Measurements from ENCODE around the gene UGT1A7. TPM values are rescaled to one million over a fixed set of nuclear protein-coding genes. Genes with fewer than 3 reads are reported as not detected.

Gene UGT1A7
- total and polyA plus RNA-seq, 2 donors from 2014 or later = 0.35 to 1.3 TPM

DNA sequence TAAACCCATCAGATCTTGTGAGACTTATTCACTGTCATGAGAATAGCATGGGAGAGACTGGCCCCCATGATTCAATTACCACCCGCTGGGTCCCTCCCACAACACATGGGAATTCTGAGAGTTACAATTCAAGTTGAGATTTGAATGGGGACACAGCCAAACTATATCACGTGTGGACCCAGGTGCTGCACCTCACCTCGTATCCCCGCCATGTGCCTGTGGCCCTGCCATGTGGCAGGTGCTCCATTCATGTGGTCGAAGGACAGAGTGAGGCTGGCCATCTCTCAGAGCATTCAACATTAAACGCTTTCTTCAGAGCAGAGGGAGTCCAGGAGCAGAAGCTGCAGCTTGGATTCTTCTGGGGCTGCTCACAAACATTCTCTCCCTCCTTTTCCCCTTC is 128.7 kb downstream of the UGT1A7 start:
- TF ChIP-seq, protein P1, sequence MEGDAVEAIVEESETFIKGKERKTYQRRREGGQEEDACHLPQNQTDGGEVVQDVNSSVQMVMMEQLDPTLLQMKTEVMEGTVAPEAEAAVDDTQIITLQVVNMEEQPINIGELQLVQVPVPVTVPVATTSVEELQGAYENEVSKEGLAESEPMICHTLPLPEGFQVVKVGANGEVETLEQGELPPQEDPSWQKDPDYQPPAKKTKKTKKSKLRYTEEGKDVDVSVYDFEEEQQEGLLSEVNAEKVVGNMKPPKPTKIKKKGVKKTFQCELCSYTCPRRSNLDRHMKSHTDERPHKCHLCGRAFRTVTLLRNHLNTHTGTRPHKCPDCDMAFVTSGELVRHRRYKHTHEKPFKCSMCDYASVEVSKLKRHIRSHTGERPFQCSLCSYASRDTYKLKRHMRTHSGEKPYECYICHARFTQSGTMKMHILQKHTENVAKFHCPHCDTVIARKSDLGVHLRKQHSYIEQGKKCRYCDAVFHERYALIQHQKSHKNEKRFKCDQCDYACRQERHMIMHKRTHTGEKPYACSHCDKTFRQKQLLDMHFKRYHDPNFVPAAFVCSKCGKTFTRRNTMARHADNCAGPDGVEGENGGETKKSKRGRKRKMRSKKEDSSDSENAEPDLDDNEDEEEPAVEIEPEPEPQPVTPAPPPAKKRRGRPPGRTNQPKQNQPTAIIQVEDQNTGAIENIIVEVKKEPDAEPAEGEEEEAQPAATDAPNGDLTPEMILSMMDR (IDR thresholded peaks at IDR 0.05; ENCODE audit: borderline replicate concordance, extremely low read depth, insufficient read depth) = no peak
- Histone ChIP-seq H3K4me1 (ENCODE audit: control insufficient read depth in 2 of 3, insufficient read depth in 2 of 3, low read depth in 1 of 3, low read length in 3 of 3) (no peaks in the 10 kb centered on the region), H3K9me3 (ENCODE audit: control insufficient read depth in 2 of 3, insufficient read depth in 1 of 3, low read length in 3 of 3) (no peaks in the 10 kb centered on the region), H3K36me3 (ENCODE audit: control insufficient read depth in 2 of 3, insufficient read depth in 3 of 3, low read length in 3 of 3) (no peaks in the 10 kb centered on the region), H3K4me3 (ENCODE audit: low read length in 3 of 3) (no peak overlapping the region), H3K9ac (ENCODE audit: low read length in 3 of 3) (no peak overlapping the region), H3K27ac (ENCODE audit: low read depth in 2 of 2, low read length in 2 of 2) (no peak overlapping the region), H3K27me3 (ENCODE audit: control insufficient read depth, insufficient read depth, low read length) (no peaks in the 10 kb centered on the region)
- no peak for FAIRE-seq
- intact Hi-C loops (cut with DNase I) = no loop called here
- DNase-seq = peak in 1 of 5 donors; percentile 2

DNA sequence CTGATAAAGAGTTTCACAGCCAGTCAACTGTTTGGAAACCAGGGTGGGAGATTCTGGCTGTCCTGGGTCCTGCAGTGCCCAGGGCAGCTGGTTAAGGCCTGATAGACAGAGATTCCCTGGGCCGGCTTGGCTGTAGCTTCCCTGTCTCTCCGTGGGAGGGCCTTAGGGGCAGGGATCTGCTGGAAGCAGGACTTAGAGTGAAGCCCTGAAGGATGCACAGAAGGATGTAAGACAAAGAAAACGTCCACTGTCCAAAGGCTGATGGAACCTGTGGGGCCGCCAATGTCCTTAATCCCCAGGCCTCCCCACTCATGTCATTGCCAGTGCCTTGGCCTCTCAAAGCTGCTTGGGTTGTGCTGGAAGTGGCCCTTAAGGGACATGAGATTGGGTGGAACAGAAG is 129.4 kb downstream of the UGT1A7 start:
- TF ChIP-seq, protein P1 (IDR thresholded peaks at IDR 0.05; ENCODE audit: borderline replicate concordance, extremely low read depth, insufficient read depth) = no peak
- Histone ChIP-seq H3K27ac (ENCODE audit: low read depth in 2 of 2, low read length in 2 of 2) (no peak overlapping the region), H3K4me1 (ENCODE audit: control insufficient read depth in 2 of 3, insufficient read depth in 2 of 3, low read depth in 1 of 3, low read length in 3 of 3) (no peaks in the 10 kb centered on the region), H3K9me3 (ENCODE audit: control insufficient read depth in 2 of 3, insufficient read depth in 1 of 3, low read length in 3 of 3) (no peaks in the 10 kb centered on the region), H3K27me3 (ENCODE audit: control insufficient read depth, insufficient read depth, low read length) (no peaks in the 10 kb centered on the region), H3K4me3 (ENCODE audit: low read length in 3 of 3) (no peak overlapping the region), H3K36me3 (ENCODE audit: control insufficient read depth in 2 of 3, insufficient read depth in 3 of 3, low read length in 3 of 3) (no peaks in the 10 kb centered on the region), H3K9ac (ENCODE audit: low read length in 3 of 3) (no peak overlapping the region)
- intact Hi-C loops (cut with DNase I) = no loop called here
- FAIRE-seq (no peak), DNase-seq (peak in 1 of 5 donors; percentile 1)

DNA sequence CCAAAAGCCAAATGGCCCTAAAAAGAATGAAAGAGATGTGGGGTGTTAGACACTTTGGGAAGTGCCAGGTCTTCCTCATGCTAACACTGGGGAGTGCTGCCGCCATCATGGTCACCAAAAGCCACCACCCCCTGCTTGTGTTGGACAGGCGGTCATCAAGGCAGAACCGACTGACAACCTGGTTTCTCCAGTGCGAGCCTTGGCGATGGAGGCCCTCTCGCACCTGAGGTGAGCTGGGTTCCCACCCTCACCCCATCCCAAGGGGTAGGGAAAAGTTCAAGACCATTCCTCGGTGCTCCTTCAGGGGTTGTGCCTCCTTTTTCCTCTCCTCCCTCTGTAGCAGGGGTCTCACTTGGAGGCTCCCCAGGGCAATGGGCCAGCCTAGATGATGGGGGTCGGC is 130.0 kb downstream of the UGT1A7 start:
- Histone ChIP-seq H3K4me3 (ENCODE audit: low read length in 3 of 3) (no peak overlapping the region), H3K9ac (ENCODE audit: low read length in 3 of 3) (no peak overlapping the region), H3K9me3 (ENCODE audit: control insufficient read depth in 2 of 3, insufficient read depth in 1 of 3, low read length in 3 of 3) (no peaks in the 10 kb centered on the region), H3K4me1 (ENCODE audit: control insufficient read depth in 2 of 3, insufficient read depth in 2 of 3, low read depth in 1 of 3, low read length in 3 of 3) (no peaks in the 10 kb centered on the region), H3K27ac (ENCODE audit: low read depth in 2 of 2, low read length in 2 of 2) (no peak overlapping the region), H3K36me3 (ENCODE audit: control insufficient read depth in 2 of 3, insufficient read depth in 3 of 3, low read length in 3 of 3) (no peaks in the 10 kb centered on the region), H3K27me3 (ENCODE audit: control insufficient read depth, insufficient read depth, low read length) (no peaks in the 10 kb centered on the region)
- peak in 2 of 5 donors; percentile 15 to 40 for DNase-seq
- TF ChIP-seq, protein P1 (IDR thresholded peaks at IDR 0.05; ENCODE audit: borderline replicate concordance, extremely low read depth, insufficient read depth) = no peak
- FAIRE-seq = no peak
- intact Hi-C loops (cut with DNase I) = no loop called here
